PC-3 (cell line): Measurements from ENCODE around the gene GMPR.

Source experiments
- EZH2 ChIP-seq: fragments of 300-600 bp; sonication (generic); IDR thresholded peaks from one replicate; pipeline ENCODE4 v1.6.1; 2017; ENCODE audit warnings: antibody characterized with exemption, mild to moderate bottlenecking, low read length; ENCODE audit not compliant: unreplicated experiment
- EZH2phosphoT487 ChIP-seq: fragments of 300-600 bp; sonication (generic); IDR thresholded peaks from 2 replicates; pipeline ENCODE4 v1.6.1; 2018; ENCODE audit warnings: mild to moderate bottlenecking, antibody characterized with exemption, low read length, borderline replicate concordance

GRCh38 chr6:16336056-16336818 is 97.8 kb downstream of the GMPR start:
- TF ChIP-seq EZH2 = no peak
- no peak for TF ChIP-seq EZH2phosphoT487
